ENCODE measurements around the gene AGXT.

The AGXT gene

GRCh38 chr2:240928476-240929363 is 60.1 kb downstream of the AGXT start:
- no peak for DNase-seq (ENCODE audit: low read depth)

GRCh38 chr2:240929364-240930095 is 60.9 kb downstream of the AGXT start:
- DNase-seq (ENCODE audit: low read depth) = no peak
